ENCODE data around the gene GPANK1. TPM values are rescaled to one million over a fixed set of nuclear protein-coding genes. Genes with fewer than 3 reads are reported as not detected.

Gene GPANK1
- total RNA-seq, 1 experiment from 2014 or later = 23.6 TPM

DNA sequence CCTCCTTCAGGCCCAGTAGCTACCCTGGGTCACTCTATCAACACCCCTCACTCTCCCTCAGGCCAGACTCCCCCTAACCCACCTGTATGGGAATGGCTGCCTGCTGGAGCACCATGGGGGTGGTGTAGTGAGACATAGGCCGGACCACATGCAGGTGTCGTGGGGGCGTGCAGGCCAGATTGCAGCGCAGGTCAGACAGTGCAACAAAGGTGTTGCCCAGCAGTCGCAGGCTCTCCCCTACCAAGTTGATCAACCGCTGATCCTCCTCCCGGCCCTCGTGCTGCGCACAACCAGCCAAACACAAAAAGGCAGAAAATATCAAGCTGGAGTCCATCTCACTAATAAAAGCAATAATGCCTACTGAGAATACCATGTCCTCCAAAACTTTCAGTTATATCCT, 19.5 kb downstream of the GPANK1 start:
- Histone ChIP-seq H3K36me3 (peaks cover 53% of the 10 kb centered on the region), H3K27me3 (no peaks in the 10 kb centered on the region), H3K9me3 (replicated peaks) (no peaks in the 10 kb centered on the region), H3K27ac (no peak overlapping the region), H3K4me1 (no peaks in the 10 kb centered on the region), H3K4me3 (no peak overlapping the region)
- no peak for DNase-seq

- H3K27me3 ChIP-seq = no peaks in the 10 kb centered on the region
- no peak overlapping the region for H3K4me3 ChIP-seq
- no peak overlapping the region for H3K27ac ChIP-seq
- H3K36me3 ChIP-seq = peaks cover 62% of the 10 kb centered on the region
- no peak for DNase-seq
- no peaks in the 10 kb centered on the region for H3K4me1 ChIP-seq
- no peaks in the 10 kb centered on the region for H3K9me3 ChIP-seq (replicated peaks)
Measured at GRCh38 chr6:31643818-31644454, 20.9 kb downstream of the GPANK1 start.

DNA sequence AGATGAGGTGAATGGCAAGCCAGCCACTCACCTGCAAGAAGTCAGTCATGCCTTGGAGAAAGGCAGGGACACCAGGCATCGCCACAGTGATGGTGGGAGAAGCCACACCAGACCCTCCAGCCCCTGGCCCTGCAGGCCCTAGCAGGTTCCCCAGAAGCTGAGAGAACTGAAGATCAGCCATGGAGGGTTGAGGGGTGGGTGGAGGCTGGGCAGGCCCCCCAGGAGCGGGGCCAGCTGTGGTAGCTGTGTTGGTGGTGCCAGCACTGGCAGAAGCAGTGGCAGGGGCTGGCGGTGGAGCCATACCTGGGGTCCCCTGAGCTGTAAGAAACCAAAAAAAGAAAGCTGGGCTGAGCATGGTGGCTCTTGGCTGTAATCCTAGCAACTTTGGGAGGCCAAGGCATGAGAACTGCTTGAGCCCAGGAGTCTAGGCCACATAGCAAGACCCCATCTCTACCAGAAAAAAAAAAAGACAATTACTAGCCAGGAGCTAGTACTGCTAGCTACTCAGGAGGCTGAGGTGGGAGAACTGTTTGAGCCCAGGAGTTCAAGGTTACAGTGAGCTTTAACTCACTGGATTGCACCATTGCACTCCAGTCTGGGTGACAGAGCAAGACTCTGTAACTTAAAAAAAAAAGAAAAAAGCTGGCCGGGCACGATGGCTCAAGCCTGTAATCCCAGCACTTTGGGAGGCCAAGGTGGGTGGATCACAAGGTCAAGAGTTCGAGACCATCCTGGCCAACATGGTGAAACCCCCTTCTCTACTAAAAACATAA, 21.8 kb downstream of the GPANK1 start:
- Histone ChIP-seq H3K27ac (no peak overlapping the region), H3K27me3 (no peaks in the 10 kb centered on the region), H3K4me3 (no peak overlapping the region), H3K4me1 (no peaks in the 10 kb centered on the region), H3K36me3 (peaks cover 66% of the 10 kb centered on the region), H3K9me3 (replicated peaks) (no peaks in the 10 kb centered on the region)
- DNase-seq = no peak

- H3K4me3 ChIP-seq = no peak overlapping the region
- no peak for DNase-seq
- H3K27ac ChIP-seq = no peak overlapping the region
- H3K36me3 ChIP-seq = peaks cover 70% of the 10 kb centered on the region
- no peaks in the 10 kb centered on the region for H3K4me1 ChIP-seq
- no peaks in the 10 kb centered on the region for H3K9me3 ChIP-seq (replicated peaks)
- H3K27me3 ChIP-seq = no peaks in the 10 kb centered on the region
Measured at GRCh38 chr6:31641370-31641769, 23.4 kb downstream of the GPANK1 start.

DNA sequence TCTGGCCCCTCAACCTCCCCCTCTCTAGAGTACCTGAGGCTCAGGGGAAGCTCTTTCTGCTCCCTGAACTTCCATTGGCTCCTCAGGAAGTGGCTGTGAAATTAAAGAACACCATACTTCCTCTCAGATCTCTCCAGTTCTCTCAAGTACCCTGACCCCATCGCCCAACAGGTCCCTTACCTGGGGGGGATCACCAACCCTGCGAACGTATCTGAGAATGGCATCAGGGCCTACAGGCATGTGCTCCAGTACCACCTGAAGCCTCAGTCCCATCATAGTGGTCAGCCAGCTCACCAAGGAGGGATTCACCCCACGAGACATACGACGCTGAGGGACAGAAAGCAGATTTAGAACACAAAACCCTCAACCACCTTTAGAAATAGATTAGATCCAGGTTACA, 24.2 kb downstream of the GPANK1 start:
- DNase-seq = no peak
- Histone ChIP-seq H3K27ac (no peak overlapping the region), H3K9me3 (replicated peaks) (no peaks in the 10 kb centered on the region), H3K36me3 (peaks cover 77% of the 10 kb centered on the region), H3K27me3 (no peaks in the 10 kb centered on the region), H3K4me3 (no peak overlapping the region), H3K4me1 (no peaks in the 10 kb centered on the region)

GRCh38 chr6:31639449-31639861, 25.3 kb downstream of the GPANK1 start:
- no peak for DNase-seq

GRCh38 chr6:31639043-31639442, 25.8 kb downstream of the GPANK1 start:
- peaks cover 84% of the 10 kb centered on the region for H3K36me3 ChIP-seq
- H3K4me3 ChIP-seq = no peak overlapping the region
- H3K27me3 ChIP-seq = no peaks in the 10 kb centered on the region
- H3K27ac ChIP-seq = no peak overlapping the region
- H3K9me3 ChIP-seq (replicated peaks) = no peaks in the 10 kb centered on the region
- H3K4me1 ChIP-seq = no peaks in the 10 kb centered on the region
- no peak for DNase-seq

More at GRCh38 chr6:31639449-31639861, 25.3 kb downstream of the GPANK1 start:
- Histone ChIP-seq H3K9me3 (replicated peaks) (no peaks in the 10 kb centered on the region), H3K36me3 (peaks cover 81% of the 10 kb centered on the region), H3K4me1 (no peaks in the 10 kb centered on the region), H3K27me3 (no peaks in the 10 kb centered on the region), H3K27ac (no peak overlapping the region), H3K4me3 (no peak overlapping the region)

GRCh38 chr6:31636698-31637596, 27.9 kb downstream of the GPANK1 start:
- DNase-seq = no peak
- Histone ChIP-seq H3K36me3 (peaks cover 93% of the 10 kb centered on the region), H3K27me3 (no peaks in the 10 kb centered on the region), H3K4me1 (no peaks in the 10 kb centered on the region), H3K27ac (no peak overlapping the region), H3K9me3 (replicated peaks) (no peaks in the 10 kb centered on the region), H3K4me3 (no peak overlapping the region)

- DNase-seq = no peak
- Histone ChIP-seq H3K4me1 (no peaks in the 10 kb centered on the region), H3K27ac (no peak overlapping the region), H3K27me3 (no peaks in the 10 kb centered on the region), H3K36me3 (peaks cover 94% of the 10 kb centered on the region), H3K9me3 (replicated peaks) (no peaks in the 10 kb centered on the region), H3K4me3 (no peak overlapping the region)
Measured at GRCh38 chr6:31634969-31635575, 29.7 kb downstream of the GPANK1 start.

DNA sequence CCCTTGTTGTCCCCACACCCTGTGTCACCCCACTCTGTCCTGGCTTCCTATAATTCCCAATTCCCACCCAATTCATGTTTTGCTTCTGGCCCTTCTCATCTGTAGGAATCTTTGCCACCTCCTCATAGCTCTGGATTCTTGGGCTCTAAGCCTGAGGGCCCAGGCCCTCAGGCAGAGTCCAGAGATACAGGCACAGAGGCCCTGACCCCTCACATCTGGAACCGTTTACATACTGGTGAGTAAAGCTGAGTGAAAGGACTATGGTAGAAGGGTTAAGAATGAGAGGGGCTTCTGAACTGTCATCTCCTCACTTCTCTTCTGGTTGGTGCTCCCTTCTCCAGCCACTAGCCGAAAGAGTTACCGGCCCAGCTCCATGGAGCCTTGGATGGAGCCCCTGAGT, 30.7 kb downstream of the GPANK1 start:
- Histone ChIP-seq H3K27ac (no peak overlapping the region), H3K27me3 (no peaks in the 10 kb centered on the region), H3K9me3 (replicated peaks) (no peaks in the 10 kb centered on the region), H3K4me1 (no peaks in the 10 kb centered on the region), H3K4me3 (no peak overlapping the region), H3K36me3 (peaks cover 91% of the 10 kb centered on the region)
- no peak for DNase-seq

DNA sequence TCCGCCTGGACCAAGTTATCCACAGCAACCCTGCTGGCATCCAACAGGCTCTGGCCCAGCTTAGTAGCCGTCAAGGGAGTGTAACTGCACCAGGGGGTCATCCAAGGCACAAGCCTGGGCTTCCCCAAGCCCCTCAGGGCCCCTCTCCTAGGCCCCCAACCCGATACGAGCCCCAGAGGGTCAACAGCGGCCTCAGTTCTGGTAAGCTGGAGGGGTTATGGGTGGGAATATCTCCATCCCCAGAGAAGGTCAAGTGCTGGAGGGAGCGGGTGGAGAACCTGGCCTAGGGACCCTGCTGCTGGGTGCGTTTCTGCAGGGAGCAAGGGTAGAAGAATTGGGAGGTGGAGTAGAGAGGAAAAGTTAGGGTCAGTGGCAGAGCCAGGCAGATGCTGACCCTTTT, 31.4 kb downstream of the GPANK1 start:
- no peak overlapping the region for H3K27ac ChIP-seq
- no peaks in the 10 kb centered on the region for H3K27me3 ChIP-seq
- DNase-seq = no peak
- H3K4me1 ChIP-seq = no peaks in the 10 kb centered on the region
- H3K4me3 ChIP-seq = no peak overlapping the region
- H3K36me3 ChIP-seq = peaks cover 91% of the 10 kb centered on the region
- H3K9me3 ChIP-seq (replicated peaks) = no peaks in the 10 kb centered on the region

- no peak for DNase-seq
- no peak overlapping the region for H3K4me3 ChIP-seq
- no peaks in the 10 kb centered on the region for H3K9me3 ChIP-seq (replicated peaks)
- H3K27ac ChIP-seq = no peak overlapping the region
- peaks cover 92% of the 10 kb centered on the region for H3K36me3 ChIP-seq
- H3K4me1 ChIP-seq = no peaks in the 10 kb centered on the region
- H3K27me3 ChIP-seq = no peaks in the 10 kb centered on the region
Measured at GRCh38 chr6:31632279-31632946, 32.4 kb downstream of the GPANK1 start.

- Histone ChIP-seq H3K9me3 (replicated peaks) (no peaks in the 10 kb centered on the region), H3K27ac (no peak overlapping the region), H3K4me1 (no peaks in the 10 kb centered on the region), H3K27me3 (no peaks in the 10 kb centered on the region), H3K4me3 (no peak overlapping the region), H3K36me3 (peaks cover 93% of the 10 kb centered on the region)
- no peak for DNase-seq
Measured at GRCh38 chr6:31631681-31632278, 33.0 kb downstream of the GPANK1 start.

DNA sequence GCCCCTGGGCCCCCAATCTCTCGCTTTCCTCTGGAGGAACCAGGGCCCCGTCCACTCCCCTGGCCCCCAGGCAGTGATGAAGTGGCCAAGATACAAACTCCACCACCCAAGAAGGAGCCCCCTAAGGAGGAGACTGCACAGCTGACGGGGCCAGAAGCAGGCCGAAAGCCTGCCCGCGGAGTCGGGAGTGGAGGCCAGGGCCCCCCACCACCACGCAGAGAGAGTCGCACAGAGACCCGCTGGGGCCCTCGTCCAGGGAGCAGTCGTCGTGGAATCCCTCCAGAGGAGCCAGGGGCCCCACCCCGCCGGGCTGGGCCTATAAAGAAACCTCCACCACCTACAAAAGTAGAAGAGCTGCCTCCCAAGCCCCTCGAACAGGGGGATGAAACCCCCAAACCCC, 33.6 kb downstream of the GPANK1 start:
- peaks cover 93% of the 10 kb centered on the region for H3K36me3 ChIP-seq
- DNase-seq = no peak

More for the DNA sequence above, 33.6 kb downstream of the GPANK1 start:
- no peaks in the 10 kb centered on the region for H3K9me3 ChIP-seq (replicated peaks)
- no peak overlapping the region for H3K27ac ChIP-seq
- H3K4me3 ChIP-seq = no peak overlapping the region
- no peaks in the 10 kb centered on the region for H3K4me1 ChIP-seq
- no peaks in the 10 kb centered on the region for H3K27me3 ChIP-seq
